ENCODE data around the gene WBP1L.

GRCh38 chr10:102743588-102744373 is at the start of gene WBP1L:
- TF ChIP-seq ZBTB7A (tag by site-specific recombination; IDR thresholded peaks at IDR 0.05; ENCODE audit: low read depth) (peak; percentile 96; the same call in 1 of the 2 replicates), REST (tag by site-specific recombination; IDR thresholded peaks at IDR 0.05) (peak; percentile 15; the same call in 1 of the 2 replicates), ZNF398 (tag by site-specific recombination; IDR thresholded peaks at IDR 0.05) (peak; percentile 97), CTCF (tag by site-specific recombination; IDR thresholded peaks at IDR 0.05) (0 out of 2 replicates have a peak, but pooled peaks have one; percentile 32), ZNF26 (tag by site-specific recombination; IDR thresholded peaks at IDR 0.05) (no peak), TSHZ1 (tag by site-specific recombination; IDR thresholded peaks at IDR 0.05; ENCODE audit: borderline replicate concordance) (no peak), PRDM6 (tag by site-specific recombination; IDR thresholded peaks at IDR 0.05) (no peak; the same call in 1 of the 2 replicates)
